Skin epidermis (tissue), 12 donors: ENCODE measurements around the gene PPIC.
A peak's percentile ranks its signal among the peaks of the same experiment; 100 is the strongest.

Experiments used
- H3K27ac ChIP-seq, 21 experiments: fragments of 200-600 bp; sonication (generic) in 11 of 21; one replicate each; pipeline ENCODE4 v1.5.0; 2020; ENCODE audit warnings: mild to moderate bottlenecking in 3 of 21, inconsistent platforms in 2 of 21, moderate library complexity in 2 of 21
- H3K4me3 ChIP-seq, 7 experiments: fragments of 200-600 bp; sonication (generic) in 2 of 7; one replicate each; pipeline ENCODE4 v1.5.0; 2020; ENCODE audit warnings: inconsistent platforms in 2 of 7, mild to moderate bottlenecking in 2 of 7, moderate library complexity in 1 of 7

PPIC gene

GRCh38 chr5:123036391-123037103 lies at the start of gene PPIC:
PPIC (minus strand) TSS chr5:123036725; CDS start chr5:123036625, 100 bp downstream.
- H3K27ac ChIP-seq: peak within 1 kb of the TSS in 20 of 21 experiments; percentile 69 to 93 (median 84)
- H3K4me3 ChIP-seq: peak within 1 kb of the TSS; percentile 67 to 81 (median 76)

GRCh38 chr5:123085638-123086286 lies 49.2 kb upstream of the PPIC start:
- H3K27ac ChIP-seq: no peak overlapping the region
- H3K4me3 ChIP-seq: no peak overlapping the region

GRCh38 chr5:123084730-123085605 lies 48.4 kb upstream of the PPIC start:
- H3K27ac ChIP-seq: no peak overlapping the region
- H3K4me3 ChIP-seq: no peak overlapping the region

DNA sequence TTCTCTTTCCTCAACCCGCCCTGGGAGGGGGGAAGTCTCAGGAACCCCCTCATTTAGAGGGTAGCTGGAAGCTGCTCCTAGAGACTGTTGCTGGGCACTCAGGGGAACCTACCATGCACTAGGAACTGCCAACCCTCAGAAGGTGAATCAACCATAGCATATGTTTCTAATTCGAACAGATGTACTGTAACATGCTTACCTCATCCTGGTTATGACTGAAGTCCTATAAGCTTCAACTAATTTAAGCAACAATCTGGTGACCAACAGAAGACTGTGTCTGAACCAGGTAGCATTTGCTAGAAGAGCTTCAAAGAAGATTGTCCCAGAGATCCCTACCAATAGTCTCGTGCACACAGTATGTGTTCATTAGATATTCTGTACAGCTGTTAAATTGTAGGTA lies 46.8 kb upstream of the PPIC start:
- Histone ChIP-seq H3K27ac (no peak overlapping the region), H3K4me3 (no peak overlapping the region)

DNA sequence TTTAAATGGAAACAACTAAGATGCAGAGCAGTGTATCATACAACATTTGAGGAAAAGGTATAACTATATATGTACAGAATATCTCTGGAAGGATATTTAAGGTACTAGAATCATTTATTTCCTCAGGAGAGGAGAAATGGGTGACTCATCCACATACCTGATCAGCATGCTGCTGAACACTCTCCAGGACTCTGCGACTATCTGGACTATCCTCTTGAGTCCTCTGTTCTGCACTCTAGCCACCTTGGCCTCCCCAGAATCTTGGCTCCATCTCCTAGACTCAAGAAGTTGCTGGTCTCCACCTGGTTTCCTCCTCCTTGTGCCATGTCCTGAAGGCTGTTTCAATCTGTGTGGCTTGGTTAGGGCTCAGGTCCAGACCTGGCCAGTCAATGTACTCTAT lies 43.7 kb upstream of the PPIC start:
- Histone ChIP-seq H3K4me3 (no peak overlapping the region), H3K27ac (no peak overlapping the region)

GRCh38 chr5:123075521-123076163 lies 39.1 kb upstream of the PPIC start:
- no peak overlapping the region for H3K27ac ChIP-seq
- no peak overlapping the region for H3K4me3 ChIP-seq

- Histone ChIP-seq H3K27ac (no peak overlapping the region), H3K4me3 (no peak overlapping the region)
These were observed 31.9 kb upstream of the PPIC start for GRCh38 chr5:123068368-123068938.

GRCh38 chr5:123066016-123066415 lies 29.5 kb upstream of the PPIC start:
- H3K4me3 ChIP-seq: no peak overlapping the region
- H3K27ac ChIP-seq: no peak overlapping the region

- H3K4me3 ChIP-seq: no peak overlapping the region
- no peak overlapping the region for H3K27ac ChIP-seq
These were observed 22.9 kb upstream of the PPIC start for GRCh38 chr5:123059455-123059854.

- Histone ChIP-seq H3K27ac (no peak overlapping the region), H3K4me3 (no peak overlapping the region)
These were observed 14.7 kb upstream of the PPIC start for GRCh38 chr5:123051206-123051605.

- no peak overlapping the region for H3K4me3 ChIP-seq
- no peak overlapping the region for H3K27ac ChIP-seq
These were observed 11.2 kb upstream of the PPIC start for GRCh38 chr5:123047706-123048105.

- H3K27ac ChIP-seq: no peak overlapping the region
- no peak overlapping the region for H3K4me3 ChIP-seq
These were observed 9.7 kb upstream of the PPIC start for GRCh38 chr5:123046222-123046621.

GRCh38 chr5:123044926-123045617 lies 8.5 kb upstream of the PPIC start:
- Histone ChIP-seq H3K4me3 (no peak overlapping the region), H3K27ac (no peak overlapping the region)

DNA sequence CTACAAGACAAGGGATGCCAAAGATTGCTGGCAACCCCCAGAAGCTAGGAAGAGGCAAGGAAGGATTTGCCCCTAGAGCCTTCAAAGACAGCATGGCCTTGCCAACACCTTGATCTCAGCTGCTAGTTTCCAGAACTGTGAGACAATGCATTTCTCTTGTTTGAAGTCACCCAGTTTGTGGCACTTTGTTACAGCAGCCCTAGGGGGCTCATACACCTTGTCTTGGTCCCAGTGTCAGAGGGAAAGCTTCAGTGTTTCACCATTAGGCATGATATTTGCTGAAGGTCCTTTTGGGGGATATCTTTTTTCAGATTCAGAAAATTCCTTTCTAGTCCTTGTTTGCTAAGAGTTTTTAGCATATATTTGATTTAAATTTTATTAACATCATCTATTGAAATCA lies 3.1 kb upstream of the PPIC start:
- Histone ChIP-seq H3K4me3 (no peak overlapping the region), H3K27ac (no peak overlapping the region)

GRCh38 chr5:123037104-123037418 lies 536 bp upstream of the PPIC start:
- H3K27ac ChIP-seq: peak overlapping the region in 20 of 21 experiments; percentile 69 to 93 (median 84)
- peak overlapping the region; percentile 67 to 81 (median 76) for H3K4me3 ChIP-seq

- Histone ChIP-seq H3K4me3 (peak overlapping the region; percentile 67 to 81 (median 76)), H3K27ac (peak overlapping the region in 20 of 21 experiments; percentile 69 to 93 (median 84))
These were observed 571 bp downstream of the PPIC start for GRCh38 chr5:123035918-123036390.

- Histone ChIP-seq H3K4me3 (peak overlapping the region; percentile 67 to 81 (median 76)), H3K27ac (peak overlapping the region in 18 of 21 experiments; percentile 69 to 93 (median 84))
These were observed 1.1 kb downstream of the PPIC start for GRCh38 chr5:123035360-123035917.

DNA sequence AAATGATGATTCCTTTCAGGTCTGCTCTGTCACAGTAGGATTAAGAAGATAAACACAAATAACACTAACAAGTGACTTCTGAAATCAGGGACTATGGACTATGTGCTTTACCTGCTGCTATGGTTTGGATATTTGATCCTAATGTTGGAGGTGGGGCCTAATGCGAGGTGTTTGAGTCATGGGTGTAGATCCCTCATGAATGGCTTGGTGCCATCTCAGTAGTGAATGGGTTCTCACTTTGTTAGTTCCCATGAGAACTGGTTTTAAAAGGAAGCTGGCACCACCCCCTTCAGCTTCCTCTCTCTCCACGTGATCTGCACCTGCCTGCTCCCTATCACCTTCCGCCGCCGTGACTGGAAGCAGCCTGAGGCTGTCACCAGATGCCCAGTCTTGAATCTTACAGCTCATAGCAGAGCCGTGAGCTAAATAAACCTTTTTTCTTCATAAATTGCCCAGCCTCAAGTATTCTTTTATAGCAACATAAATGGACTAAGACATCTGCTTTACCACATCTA lies 3.3 kb downstream of the PPIC start:
- no peak overlapping the region for H3K27ac ChIP-seq
- H3K4me3 ChIP-seq: no peak overlapping the region
